ENCODE results near the gene TLR7. TPM values are rescaled to one million over a fixed set of nuclear protein-coding genes. Genes with fewer than 3 reads are reported as not detected.

The TLR7 gene
- total RNA-seq, 1 experiment from 2014 or later = not detected

GRCh38 chrX:12896935-12897334 lies 30.1 kb downstream of the TLR7 start:
- BruUV-seq (replicated peaks) = no TSS peak
- no peaks in the 10 kb centered on the region for H3K9me3 Mint-ChIP-seq (ENCODE audit: low read depth, unreplicated experiment)
- intact Hi-C loops (cut with micrococcal nuclease; ENCODE audit: unreplicated experiment) = no loop called here
- TF ChIP-seq CTCF (IDR thresholded peaks at IDR 0.05; ENCODE audit: unreplicated experiment) = no peak
- peaks cover 16% of the 10 kb centered on the region for H3K4me1 Mint-ChIP-seq (ENCODE audit: low read depth, unreplicated experiment)
- no peak for DNase-seq
- CTCF ChIA-PET = no interaction called here
- no peak overlapping the region for H3K4me3 Mint-ChIP-seq (ENCODE audit: low read depth, unreplicated experiment)
- H3K36me3 Mint-ChIP-seq (ENCODE audit: insufficient read depth, unreplicated experiment) = no peaks in the 10 kb centered on the region
- H3K27me3 Mint-ChIP-seq (ENCODE audit: unreplicated experiment) = no peaks in the 10 kb centered on the region
- no peak overlapping the region for H3K27ac Mint-ChIP-seq (ENCODE audit: unreplicated experiment)

- TF ChIP-seq CTCF (IDR thresholded peaks at IDR 0.05; ENCODE audit: unreplicated experiment) = no peak
- no peaks in the 10 kb centered on the region for H3K9me3 Mint-ChIP-seq (ENCODE audit: low read depth, unreplicated experiment)
- BruUV-seq (replicated peaks) = no TSS peak
- H3K36me3 Mint-ChIP-seq (ENCODE audit: insufficient read depth, unreplicated experiment) = no peaks in the 10 kb centered on the region
- no peaks in the 10 kb centered on the region for H3K27me3 Mint-ChIP-seq (ENCODE audit: unreplicated experiment)
- DNase-seq = no peak
- intact Hi-C loops (cut with micrococcal nuclease; ENCODE audit: unreplicated experiment) = no loop called here
- no peak overlapping the region for H3K27ac Mint-ChIP-seq (ENCODE audit: unreplicated experiment)
- CTCF ChIA-PET = no interaction called here
- no peak overlapping the region for H3K4me3 Mint-ChIP-seq (ENCODE audit: low read depth, unreplicated experiment)
- peaks cover 16% of the 10 kb centered on the region for H3K4me1 Mint-ChIP-seq (ENCODE audit: low read depth, unreplicated experiment)
Observed at GRCh38 chrX:12898073-12898472, 31.2 kb downstream of the TLR7 start.

- CTCF ChIA-PET = interaction anchor here (1.1 kb wide), 1 partner anchor 263 kb away, joined by 4 read pairs; no protein-coding TSS in a partner anchor
- H3K27ac Mint-ChIP-seq (ENCODE audit: unreplicated experiment) = no peak overlapping the region
- no TSS peak for BruUV-seq (replicated peaks)
- peaks cover 16% of the 10 kb centered on the region for H3K4me1 Mint-ChIP-seq (ENCODE audit: low read depth, unreplicated experiment)
- intact Hi-C loops (cut with micrococcal nuclease; ENCODE audit: unreplicated experiment) = no loop called here
- no peak overlapping the region for H3K4me3 Mint-ChIP-seq (ENCODE audit: low read depth, unreplicated experiment)
- TF ChIP-seq CTCF (IDR thresholded peaks at IDR 0.05; ENCODE audit: unreplicated experiment) = no peak
- no peaks in the 10 kb centered on the region for H3K27me3 Mint-ChIP-seq (ENCODE audit: unreplicated experiment)
- no peaks in the 10 kb centered on the region for H3K9me3 Mint-ChIP-seq (ENCODE audit: low read depth, unreplicated experiment)
- H3K36me3 Mint-ChIP-seq (ENCODE audit: insufficient read depth, unreplicated experiment) = no peaks in the 10 kb centered on the region
- DNase-seq = no peak
Observed at GRCh38 chrX:12899506-12899905, 32.6 kb downstream of the TLR7 start.

- BruUV-seq (replicated peaks) = no TSS peak
- peaks cover 8% of the 10 kb centered on the region for H3K4me1 Mint-ChIP-seq (ENCODE audit: low read depth, unreplicated experiment)
- no peak overlapping the region for H3K27ac Mint-ChIP-seq (ENCODE audit: unreplicated experiment)
- peak; percentile 76 for DNase-seq
- H3K27me3 Mint-ChIP-seq (ENCODE audit: unreplicated experiment) = no peaks in the 10 kb centered on the region
- no peaks in the 10 kb centered on the region for H3K9me3 Mint-ChIP-seq (ENCODE audit: low read depth, unreplicated experiment)
- TF ChIP-seq CTCF (IDR thresholded peaks at IDR 0.05; ENCODE audit: unreplicated experiment) = peak; percentile 27
- H3K4me3 Mint-ChIP-seq (ENCODE audit: low read depth, unreplicated experiment) = no peak overlapping the region
- CTCF ChIA-PET = interaction anchor here (1.9 kb wide), 1 partner anchor 87 kb away, joined by 7 read pairs; no protein-coding TSS in a partner anchor
- H3K36me3 Mint-ChIP-seq (ENCODE audit: insufficient read depth, unreplicated experiment) = no peaks in the 10 kb centered on the region
- intact Hi-C loops (cut with micrococcal nuclease; ENCODE audit: unreplicated experiment) = loop anchor here (1.0 kb wide), 1 partner anchor 87 kb away; no protein-coding TSS in a partner anchor
Observed at GRCh38 chrX:12901486-12901885, 34.6 kb downstream of the TLR7 start.
